HG03280 (cell line): ENCODE data around the gene LYVE1.

ENCODE experiments used
- ATAC-seq: cut with Tn5 transposase; IDR thresholded peaks from one replicate; pipeline ENCODE4 v1.9.1; 2021; ENCODE audit warnings: mild to moderate bottlenecking, moderate library complexity; ENCODE audit not compliant: unreplicated experiment

The LYVE1 gene

DNA sequence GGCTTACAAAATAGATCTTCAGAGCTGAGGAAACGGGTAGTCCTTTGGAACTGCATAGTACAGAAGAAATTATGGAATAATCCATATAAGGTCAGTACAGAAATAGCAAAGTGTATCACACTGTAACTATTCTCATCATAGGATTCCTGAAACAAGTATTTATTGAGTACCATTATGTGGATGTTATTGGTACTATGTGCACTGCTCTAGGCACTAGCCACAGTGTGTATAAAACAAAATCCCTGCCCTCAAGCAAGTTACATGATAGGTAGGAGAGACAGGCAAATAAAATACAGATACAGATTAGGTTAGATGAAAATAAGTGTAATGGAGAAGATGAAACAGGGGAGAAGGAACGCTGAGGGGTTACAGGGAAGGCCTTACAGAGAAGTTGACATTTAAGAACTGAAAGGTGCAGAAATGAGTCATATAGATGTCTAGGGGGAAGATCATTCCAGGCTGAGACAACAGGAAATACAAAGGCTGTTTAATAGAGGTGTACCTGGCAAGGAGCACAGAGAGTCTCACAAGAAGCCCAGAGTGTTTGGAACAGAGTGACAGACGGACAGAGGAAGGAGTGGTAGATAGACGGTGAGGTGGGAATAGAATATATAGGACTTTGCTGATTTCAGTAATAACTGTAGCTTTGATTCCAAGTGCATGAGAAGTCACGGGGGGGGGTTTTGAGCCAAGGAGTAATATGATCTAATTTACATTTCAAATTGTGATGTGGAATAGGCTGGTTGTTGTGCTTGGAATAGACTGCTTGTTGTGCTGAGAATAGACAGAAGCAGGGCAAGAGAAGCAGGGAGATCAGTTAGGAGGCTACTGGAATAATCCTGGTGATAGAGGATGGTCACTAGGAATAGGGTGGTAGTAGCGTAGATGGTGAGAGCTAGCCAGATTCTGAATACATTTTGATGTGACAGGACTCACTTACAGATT, 41.2 kb downstream of the LYVE1 start:
- ATAC-seq: no peak

DNA sequence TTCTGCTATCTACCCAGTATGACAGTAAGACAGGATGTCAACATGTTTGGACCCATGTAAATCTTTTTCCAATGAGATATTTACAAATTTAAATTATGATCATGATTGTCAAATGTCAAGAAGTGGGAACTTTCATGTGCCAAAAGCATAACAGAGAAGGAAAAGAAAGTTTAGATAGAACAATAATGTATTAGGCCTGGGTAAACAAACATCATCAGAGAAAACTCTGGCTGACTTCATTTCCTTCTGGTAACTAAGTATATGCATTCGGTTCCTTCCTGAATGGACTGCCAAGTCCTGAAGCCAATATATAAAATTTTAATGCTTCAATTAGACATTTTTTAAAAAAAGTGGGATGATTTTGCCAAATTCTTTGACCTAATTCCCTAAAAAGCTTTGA, 44.0 kb downstream of the LYVE1 start:
- no peak for ATAC-seq

DNA sequence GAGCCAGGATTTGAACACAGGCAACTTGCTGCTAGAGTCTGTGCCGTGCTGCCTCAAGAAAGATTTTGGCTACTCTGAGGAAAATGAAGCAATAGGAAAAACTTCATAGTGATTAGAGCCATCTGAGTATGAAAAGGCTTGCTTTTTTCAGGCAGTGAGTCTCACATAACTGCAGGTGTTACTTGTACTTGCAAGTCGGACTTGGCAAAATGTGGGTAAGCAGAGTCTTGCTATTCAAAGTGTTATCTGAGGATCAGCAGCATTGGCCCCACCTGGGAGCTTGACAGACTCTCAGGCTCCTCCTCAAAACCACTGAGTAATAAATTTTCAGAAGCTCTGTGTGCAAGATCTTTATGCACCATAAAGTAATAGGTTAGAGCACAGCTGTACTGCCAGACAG, 45.5 kb downstream of the LYVE1 start:
- no peak for ATAC-seq

DNA sequence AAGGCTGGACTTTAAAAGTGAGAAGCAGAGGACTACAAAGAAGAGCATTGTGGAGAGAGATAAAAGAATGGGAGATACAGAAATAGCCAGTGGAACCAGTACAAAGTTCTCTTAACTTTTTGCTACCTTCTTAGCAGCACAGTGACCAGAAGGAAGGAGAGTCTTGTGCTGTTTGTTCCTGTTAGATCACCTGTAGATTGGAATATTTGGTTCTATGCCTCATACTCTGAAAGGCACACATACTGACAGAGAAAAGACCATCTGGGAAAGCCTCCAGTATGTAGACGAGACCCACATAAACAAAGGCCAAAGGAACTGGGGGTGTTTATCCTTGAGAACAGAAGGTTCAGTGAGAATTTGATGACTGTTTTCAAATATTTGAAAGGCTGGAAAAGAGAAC, 46.2 kb downstream of the LYVE1 start:
- no peak for ATAC-seq

DNA sequence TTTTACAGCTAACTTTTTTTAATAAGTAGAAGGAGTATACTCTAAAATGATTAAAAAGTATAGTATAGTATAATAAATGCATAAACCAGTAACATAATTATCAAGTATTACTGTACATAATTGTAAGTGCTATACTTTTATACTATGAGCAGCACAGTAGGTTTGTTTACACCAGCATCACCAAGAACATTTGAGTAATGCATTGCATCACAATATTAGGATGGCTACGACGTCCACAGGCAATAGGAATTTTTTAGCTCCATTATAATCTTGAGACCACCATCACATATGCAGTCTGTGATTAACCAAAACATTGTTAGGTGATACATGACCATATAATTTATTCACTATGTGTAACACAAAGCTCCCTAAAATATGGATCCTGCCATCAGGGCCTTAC, 47.9 kb downstream of the LYVE1 start:
- ATAC-seq: no peak

DNA sequence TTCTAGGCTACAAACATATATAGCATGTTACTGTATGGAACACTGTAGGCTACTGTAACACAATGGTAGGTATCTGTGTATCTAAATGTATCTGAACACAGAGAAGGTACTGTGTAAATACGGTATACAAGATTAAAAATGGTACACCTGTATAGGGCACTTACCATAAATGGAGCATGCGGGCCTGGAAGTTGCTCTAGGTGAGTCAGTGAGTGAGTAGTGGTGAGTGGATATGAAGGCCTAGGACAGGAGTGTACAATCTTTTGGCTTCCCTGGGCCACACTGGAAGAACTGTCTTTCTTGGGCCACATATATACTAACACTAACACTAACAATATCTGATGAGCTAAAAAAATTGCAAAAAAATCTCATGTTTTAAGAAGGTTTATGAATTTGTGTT, 48.8 kb downstream of the LYVE1 start:
- no peak for ATAC-seq

DNA sequence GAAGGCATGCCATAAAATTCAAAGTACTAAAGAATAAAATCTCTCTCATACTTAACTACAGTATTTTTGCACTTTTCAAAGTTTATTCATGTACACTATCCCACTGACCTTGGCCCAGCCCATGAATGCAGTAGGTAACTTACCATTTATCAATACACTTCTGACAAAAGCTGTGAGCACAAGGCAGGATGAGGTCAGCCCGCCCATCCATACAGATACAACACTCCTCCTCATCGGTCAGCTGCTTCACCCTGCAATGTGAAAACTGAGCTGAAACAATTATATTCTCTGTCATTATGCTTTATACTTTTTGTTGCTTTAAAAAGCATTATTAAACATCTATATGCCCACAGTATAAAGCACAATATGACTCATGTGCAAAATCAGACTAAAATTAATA, 49.6 kb downstream of the LYVE1 start:
- ATAC-seq: no peak

DNA sequence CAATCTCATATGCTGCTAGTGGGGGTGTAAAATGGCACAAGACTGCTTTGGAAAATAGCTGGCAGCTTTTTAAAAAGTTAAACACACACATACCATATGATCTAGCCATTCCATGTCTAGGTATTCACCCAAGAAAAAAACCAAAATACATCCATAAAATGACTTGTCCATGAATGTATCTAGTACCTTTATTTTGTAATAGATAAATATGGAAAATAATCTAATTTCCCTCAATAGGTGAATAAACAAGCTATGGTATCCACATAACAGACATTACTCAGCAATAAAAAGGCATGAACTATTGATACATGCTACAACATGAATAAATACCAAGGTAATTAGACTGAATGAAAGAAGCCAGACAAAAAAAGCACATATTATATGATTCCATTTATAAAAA, 50.3 kb downstream of the LYVE1 start:
- no peak for ATAC-seq

DNA sequence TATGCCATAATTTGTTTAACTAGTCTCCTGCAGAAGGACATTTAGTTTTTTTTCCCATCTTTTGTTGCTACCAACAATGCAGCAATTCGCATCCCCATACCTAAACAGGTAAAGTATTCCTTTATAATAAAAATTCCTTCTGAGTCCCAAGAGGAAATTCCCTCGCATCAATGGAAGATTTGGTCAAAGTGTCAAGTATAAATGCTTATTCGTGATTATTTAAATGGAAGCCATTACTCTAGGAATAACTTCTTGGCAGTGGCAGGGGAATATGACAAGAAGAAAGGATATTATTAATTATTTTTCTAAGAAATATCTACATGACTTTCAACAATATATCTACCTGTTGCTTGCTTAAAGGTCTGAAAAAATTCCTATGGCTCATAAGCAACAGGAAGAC, 53.0 kb downstream of the LYVE1 start:
- no peak for ATAC-seq

DNA sequence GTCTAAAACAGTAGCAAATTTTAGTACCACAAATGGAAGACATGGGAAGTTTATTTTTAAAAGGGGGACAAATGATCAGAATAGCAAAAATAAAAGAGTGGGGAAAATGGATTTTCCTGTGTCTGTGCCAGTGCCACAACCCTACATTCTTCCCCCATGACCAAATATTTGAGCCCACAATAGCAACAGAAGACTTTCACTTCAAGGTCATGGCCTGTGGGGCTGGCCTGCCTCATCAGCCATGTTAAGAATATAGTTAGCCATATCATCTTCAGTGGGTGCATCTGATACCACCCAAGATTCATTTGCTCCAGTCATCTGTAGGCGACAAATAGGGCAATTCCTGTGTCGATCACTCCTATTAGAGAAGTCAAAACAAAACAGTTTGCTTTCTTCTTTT, 53.8 kb downstream of the LYVE1 start:
- ATAC-seq: no peak

DNA sequence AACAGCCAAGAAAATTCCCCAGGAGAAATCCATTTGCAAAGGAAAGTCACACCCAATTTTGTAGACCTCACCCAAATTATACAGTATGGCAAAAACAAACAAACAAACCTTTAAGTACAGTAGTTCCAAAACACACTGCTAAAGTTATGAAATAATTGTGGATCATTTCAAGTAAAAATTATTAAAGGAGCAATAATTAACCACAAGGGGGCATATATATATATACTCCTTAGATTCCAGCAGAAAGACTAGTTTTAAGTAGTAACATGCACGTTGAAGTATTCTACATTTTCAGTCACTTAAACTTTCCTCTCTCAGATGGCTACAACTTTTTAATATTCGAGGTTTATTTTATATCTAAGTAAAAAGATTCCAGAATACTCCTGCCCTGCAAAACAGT, 54.3 kb downstream of the LYVE1 start:
- no peak for ATAC-seq

DNA sequence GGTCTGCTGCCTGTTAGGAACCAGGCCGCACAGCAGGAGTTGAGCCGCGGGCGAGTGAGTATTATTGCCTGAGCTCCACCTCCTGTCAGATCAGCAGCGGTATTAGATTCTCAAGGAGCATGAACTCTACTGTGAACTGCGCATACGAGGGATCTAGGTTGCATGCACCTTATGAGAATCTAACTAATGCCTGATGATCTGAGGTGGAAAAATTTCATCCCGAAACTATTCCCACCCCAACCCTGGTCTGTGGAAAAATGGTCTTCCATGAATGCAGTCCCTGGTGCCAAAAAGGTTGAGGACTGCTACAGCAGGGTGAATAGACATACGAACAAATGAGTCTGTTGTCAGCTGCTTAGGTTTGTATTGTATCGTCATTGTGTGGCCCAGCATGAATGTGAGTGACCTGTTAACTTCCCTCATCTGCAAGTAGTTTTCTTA, 57.3 kb downstream of the LYVE1 start:
- no peak for ATAC-seq
